NCI-H2107 (cell line): ENCODE measurements around the gene COL4A3.
"Not testable (repeated sequence)": the region's sequence is repeated elsewhere in the genome, so short reads cannot be mapped to it uniquely, and the experiment has no call there.

Source experiments
- DNase-seq: peaks from one replicate; lab custom pipeline; 2025; lab: John Stamatoyannopoulos, UW

COL4A3 gene

DNA sequence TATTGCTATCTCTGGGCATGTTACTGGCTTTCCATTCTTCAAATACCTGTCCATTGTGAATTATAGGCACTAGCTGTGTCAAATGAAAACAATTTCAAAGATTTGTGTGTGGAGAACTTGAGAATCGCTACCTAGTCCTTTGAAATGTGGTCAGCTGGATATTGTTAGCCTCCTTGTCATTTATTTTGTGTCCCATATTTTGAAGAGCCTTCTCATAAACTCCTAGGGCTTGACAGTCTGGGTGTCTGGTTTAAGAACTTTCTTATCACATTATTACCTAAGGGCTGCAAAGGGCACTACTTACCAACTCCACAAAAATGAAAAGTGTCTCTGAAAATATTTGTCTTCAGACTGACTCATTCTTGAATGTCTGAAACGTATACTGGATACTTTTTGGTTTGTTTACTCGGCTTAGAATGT lies 50.2 kb downstream of the COL4A3 start:
- no peak for DNase-seq

DNA sequence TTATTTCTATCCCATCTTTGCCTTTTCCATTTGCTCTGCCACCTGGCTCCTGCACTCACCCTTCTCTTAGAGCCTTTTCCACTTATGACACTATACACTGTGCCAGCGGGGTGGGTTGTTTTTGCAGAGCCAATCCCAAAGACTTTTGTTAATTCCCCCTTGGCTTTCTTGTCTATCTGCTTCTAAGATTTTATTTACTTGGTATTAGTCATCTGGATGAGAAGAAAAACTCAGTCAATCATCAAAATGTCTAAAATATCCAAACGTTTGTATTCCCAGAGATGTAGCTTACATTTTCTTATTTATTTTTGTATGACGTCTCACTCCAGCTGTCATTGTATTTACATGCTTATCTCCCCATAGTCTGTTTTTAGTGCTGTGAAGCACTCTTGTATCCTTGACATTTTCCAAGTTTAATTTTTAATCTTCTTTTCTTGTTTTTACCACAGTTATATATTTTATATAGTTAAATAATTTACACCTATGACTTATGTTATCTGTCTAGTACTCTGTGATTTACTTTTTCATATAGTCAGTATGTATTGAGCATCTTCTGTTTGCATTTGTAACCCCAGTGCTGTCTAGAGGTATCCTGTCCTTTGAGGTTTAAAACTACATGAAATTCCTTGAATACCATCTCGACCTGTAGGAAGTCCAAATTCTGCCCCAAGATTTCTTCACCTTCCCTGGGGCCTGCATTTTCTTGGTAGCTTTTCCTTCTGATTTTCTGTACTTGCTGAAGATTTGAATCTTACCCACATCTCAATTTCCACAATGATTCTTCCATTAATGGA lies 55.1 kb downstream of the COL4A3 start:
- no peak for DNase-seq

DNA sequence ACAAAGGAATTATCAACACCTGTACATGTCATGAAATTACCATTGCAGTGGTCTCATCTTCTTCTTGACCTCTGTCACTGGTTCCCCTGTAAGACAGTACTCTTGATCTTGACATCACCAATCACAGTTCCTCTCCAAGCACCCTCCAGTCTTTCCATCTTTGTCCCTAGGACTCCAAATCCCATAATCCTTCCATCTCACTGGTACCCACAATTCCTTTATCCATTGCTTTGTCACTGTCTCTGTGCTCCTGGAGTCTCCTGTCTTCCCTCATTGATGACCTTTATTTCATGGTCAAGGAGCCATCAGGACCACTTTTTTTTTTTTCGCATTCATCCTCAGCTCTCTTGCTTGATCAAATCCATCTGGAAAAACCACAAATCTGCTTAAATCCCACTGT lies 56.7 kb downstream of the COL4A3 start:
- no peak for DNase-seq

DNA sequence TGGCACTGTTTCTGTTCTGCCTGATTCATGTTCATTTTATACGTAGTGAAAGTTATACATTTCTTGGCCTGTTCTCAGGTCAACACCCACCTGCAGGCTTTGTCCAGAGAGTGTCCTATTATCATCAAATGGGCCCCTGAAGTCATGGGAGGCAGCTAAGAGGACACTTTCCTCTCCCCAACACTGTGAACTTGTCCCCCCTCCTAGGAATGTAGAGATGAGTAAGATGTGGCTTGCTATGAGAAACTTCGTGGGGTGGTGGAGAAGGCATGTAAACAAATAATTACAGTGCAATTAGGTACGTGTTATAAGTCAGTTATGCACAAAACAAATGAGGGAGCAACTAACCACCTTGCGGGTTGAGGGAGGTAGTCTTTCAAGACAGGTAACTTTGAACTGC lies 57.9 kb downstream of the COL4A3 start:
- DNase-seq, result no peak

DNA sequence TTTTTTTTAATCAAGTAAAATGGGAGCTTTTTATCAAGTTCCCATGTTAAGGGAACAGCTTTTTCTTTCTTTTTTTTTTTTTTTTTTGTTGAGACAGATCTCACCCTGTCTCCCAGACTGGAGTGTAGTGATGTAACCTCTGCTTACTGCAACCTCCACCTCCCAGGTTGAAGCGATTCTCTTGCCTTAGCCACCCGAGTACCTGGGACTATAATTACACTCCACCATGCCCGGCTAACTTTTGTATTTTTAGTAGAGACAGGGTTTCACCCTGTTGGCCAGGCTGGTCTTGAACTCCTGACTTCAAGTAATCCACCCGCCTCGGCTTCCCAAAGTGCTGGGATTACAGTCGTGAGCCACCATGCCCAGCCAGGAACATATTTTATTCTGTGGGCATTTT lies 61.2 kb downstream of the COL4A3 start:
- DNase-seq, result not testable (repeated sequence)

DNA sequence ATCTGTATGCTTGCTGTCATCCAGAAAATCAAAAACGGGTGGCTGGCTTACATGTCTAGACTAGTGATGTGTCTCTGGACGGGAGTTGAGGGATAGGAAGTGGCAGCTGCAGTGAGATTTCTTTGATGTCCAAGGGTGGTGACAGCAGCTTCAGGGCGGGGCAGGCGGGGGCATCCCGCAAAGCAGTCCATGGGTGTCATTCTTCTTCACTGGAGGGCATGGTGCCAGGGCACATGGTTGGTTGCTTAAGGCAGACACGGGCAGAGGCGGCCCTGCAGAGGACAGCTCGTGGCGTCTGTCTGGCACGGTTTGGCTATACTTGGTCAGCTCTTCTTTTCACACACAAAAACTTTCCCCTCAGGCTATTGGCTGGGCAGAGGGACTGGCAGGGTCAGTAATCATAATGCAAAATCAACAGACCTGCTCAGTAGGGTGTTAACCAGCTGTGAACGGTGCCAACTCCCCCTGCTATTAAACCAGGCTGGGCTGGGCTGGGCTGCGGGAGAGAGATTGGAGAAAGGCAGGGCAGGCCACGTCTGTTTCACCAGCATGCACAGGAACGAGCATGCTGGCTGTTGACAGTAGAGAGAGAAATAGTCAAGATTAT lies 63.7 kb downstream of the COL4A3 start:
- DNase-seq, result no peak

DNA sequence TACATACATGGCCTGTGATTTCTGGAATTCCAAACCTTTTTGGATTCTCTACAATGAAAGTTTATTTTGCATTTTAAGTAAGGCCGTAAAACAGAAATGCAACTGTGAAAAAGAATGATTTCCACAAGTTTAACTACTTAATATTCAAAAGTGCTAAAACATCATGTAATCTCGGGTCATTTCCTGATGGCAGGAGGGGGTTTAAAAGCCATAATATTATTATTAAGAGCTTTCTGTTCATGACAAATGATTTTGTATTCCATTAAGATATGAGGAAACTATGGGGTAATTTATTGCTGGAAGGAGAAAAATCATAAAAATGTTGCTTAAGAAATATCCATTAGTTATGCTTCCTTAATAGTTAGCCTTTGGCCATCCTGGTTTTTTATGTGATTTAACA lies 65.7 kb downstream of the COL4A3 start:
- no peak for DNase-seq

DNA sequence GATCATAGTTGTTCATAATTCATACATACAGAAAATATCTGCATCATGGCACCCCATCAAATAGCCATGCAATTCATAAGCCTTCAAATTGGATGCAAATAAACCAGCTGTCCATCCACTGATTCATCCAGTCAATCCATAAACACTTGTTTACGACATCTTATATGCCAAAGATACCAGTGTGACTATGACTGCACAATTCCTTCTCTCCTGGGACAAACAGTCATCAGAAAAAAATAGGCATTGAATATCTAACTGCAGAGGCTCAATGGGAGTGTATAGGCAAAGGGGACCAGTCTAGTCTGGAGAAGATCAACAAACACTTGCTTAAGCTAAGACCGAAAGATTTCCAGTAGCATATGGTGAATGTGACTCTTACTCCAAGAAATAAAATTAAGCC lies 70.0 kb downstream of the COL4A3 start:
- DNase-seq, result no peak

DNA sequence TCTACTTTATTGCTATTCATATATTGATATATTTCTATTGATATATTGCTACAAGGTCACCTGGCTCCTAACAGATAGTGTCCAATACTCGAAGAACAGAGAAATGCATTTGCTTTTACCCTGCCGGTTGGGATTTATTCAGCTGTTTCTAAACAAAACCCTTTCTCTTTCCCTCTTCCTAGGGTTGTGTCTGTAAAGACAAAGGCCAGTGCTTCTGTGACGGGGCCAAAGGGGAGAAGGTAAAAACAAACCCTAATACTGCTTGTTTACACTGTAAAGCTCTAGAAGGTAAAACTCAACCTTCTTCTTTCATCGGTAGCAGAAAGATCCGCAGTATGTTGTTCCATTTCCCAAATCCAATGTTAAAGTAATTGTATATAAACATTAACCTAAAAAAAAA lies 73.4 kb downstream of the COL4A3 start:
- no peak for DNase-seq

DNA sequence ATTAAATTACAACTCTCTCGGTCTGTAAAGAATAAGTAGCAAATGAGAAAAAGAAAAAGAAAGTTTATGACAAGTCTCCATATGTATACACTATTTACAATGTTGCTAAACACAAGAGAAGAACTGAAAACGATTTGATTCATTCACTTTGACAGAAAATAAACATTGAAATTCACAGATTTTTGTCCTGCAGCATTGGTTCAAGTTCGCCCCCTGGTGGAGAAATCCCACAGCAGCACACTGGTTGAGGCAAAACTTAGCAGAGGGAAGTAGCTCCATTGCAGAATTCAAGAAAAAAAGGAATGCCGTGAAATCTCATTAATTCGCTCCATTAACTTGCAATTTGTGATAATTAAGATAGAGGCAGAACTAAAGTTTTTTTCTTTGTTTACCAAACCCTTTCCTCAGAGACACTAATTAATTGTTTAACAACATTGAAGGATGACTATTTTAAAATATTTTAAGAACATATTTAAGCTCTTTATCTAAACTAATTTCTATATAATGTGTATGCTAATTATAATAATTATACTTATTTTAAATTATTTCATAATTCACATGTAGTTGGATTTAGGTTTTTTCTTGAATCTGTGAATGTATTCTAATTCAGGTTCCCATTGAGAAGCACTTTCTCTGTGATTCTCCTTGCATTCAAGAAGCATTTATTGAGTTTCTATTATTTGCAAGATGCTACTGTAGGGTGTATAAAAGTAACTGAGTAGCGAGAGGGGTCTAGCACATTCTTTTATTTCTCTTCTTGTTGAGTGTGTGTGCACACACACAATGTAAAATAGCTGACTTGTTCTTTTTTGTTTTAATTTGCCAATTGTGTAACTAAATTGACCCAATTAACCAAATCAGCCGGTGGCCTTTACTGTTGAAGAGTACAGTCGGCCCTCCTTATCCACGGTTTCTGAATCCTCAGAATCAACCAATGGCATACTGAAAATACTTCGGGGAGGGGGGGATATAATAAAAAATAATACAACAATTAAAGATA lies 74.1 kb downstream of the COL4A3 start:
- DNase-seq, result no peak

DNA sequence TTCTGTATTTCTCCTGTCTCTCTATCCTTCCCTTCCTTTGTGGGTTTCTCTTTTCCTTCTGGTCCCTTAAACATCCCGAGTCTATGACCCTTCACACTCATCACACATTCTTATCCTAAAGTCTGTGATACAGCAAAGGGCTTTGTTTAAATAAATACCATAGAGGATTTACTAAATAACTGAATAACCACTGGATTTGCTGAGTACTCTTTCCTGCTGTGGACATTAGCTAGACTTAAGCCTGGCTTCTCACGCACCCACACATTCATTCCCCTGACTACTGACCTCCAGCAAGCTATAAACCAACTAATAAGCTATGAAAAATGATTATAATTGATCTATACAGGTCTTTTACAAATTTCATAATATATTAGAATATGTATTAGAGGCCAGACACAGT lies 76.6 kb downstream of the COL4A3 start:
- no peak for DNase-seq

DNA sequence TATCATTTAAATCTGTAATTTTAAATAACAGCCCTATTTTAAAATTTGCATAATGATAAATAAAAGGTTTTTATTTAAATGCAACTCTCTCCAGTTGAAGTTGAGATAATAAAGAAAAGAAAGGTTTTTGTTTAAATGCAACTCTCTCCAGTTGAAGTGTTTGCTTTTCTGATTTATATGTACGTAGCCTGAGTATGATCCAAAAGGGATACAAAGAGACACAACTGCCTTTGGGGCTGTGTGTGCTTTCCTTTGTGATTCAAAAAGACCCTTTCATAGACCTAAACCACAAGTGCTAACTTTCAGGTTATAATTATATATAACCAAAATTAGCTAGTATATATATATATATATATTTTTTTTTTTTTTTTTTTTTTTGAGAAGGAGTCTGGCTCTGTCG lies 84.5 kb downstream of the COL4A3 start:
- DNase-seq, result no peak

DNA sequence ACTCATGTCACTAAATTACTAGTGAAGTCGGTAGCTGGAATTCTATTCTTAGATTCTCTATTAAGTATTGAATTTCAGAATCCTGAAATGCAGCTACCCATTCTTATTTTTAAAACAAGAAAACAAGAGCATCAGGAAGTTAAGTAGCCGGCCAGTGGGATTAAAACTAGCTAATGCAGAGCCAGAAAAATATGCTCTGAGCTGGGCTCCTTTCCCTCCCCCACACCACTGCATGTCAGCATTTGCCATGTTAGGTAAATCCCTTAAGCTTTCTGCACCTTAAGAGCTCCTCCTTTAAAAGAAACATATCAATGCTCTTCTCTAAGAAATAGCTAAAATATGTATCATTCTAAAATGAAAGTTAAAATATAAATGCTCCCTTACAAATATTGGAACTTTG lies 88.4 kb downstream of the COL4A3 start:
- no peak for DNase-seq

DNA sequence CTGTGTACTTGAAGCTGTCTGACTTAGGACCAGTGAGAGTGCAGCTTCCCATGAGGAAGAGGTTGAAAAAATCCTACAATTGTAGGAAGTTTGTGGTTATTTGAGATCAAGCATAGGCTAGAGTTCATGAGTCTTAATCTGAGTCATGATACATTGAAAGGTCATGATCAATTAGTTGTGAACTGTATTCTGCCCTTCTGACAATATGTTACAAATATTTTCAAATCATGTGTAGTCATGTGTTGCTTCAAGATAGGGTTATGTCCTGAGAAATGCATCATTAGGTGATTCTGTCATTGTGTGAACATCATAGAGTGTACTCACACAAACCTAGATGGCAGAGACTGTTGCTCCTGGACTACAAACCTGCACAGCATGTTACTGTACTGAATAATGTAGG lies 92.2 kb downstream of the COL4A3 start:
- DNase-seq, result no peak

DNA sequence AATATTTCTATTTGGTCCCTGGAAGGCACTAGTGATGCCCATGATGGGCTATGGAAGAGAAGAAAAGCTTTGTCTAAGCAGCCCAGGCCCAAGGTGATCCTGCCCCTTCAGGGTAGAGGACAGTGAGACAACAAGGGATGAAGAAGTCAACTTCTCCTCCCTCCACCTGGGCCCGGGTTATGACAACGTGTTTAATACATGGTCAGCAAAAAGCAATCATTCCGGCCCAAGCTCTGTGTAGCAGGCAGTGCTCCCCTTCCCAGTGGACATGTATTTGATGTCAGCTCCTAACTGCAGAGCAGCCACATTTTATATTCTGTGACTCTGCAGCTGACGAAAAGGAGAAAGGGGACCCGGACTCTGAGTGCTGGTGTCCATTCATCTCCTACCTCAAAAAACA lies 93.4 kb downstream of the COL4A3 start:
- no peak for DNase-seq

DNA sequence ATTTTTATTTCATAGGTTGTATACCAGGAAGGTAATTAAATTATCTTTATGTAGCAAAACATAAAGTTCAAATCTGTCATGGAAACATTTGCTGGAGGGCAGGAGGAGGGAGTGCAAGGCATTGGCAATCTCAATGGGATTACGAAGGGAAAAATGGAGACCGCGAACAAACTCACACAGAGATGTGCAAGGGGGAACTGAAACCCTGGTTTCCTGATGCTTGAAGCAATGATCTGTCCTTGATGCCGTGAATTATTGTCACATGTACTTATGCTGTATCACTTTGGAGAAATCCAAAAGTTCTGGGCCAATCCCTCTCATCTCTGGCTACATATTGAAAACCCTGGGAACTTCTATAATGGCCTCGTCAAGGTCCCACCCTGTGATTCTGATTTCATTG lies 95.6 kb downstream of the COL4A3 start:
- DNase-seq, result no peak

DNA sequence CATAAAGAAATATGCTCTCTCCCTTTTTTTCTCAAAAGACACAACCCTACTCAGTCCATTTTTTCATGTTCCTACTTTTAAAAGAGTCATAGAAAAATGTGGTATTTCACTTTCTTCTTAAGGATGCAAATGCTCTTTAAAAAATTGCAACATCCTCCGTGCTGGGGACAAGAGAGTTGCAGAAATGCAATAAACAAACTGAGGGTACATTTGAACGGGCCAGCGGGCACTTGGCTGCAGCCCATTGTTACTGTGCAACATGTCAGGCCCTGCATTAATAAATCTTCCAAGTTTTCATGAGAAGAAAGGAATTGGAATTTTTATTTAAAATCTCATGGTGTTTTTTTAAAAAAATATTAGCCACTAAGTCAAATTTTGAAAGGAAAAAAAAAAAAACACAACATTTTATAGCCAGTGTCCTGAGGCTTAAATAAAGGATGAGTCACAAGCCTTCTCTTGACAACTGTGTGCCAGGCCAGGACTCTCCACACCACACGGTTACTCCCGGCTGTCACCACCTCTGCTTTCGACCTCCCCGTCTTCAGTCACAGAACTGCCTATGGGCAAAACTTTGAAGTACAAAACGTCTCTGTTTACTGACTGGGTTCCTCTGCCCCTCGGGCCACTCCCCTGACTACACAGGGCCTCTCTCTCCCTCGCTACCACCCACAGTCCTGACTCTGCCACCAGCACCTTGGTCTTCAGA lies 103.1 kb downstream of the COL4A3 start:
- no peak for DNase-seq

DNA sequence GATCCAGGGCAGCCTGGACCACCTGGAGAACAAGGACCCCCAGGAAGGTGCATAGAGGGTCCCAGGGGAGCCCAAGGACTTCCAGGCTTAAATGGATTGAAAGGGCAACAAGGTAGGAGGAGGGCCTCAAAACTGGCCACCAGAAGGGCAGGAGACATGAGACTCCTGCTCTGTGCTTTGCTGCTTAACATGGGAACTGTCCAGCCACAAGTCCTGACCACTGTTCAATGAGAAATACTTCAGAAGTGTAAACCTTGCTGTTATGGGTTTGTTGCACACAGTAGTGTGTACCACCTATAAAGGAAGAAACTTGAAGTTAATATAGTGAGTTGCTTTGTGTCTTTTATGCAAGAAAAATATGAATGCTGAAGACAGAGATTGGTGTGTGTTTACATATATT lies 116.5 kb downstream of the COL4A3 start:
- DNase-seq, result no peak

DNA sequence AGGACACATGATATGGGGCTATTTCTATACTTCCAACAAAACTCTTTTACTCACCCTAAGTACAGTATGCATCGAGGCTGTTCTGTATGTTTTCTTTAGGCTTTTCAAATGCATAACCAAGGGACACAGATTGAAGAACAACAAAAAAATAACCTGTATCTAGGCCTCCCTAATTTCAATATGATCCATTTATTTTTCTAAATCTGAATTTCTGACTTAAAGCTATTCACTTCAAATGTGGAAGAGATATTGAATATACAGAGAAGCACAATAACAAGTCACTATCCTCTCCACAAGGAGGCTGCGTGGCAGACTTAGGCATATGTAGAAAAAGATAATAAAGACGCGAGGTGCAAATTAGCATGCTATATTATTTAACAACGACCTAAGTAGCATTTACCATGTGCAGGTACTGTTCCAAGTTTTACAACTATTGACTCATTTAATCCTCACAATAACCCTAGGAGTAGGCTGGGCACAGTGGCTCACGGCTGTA lies 121.4 kb downstream of the COL4A3 start:
- no peak for DNase-seq

DNA sequence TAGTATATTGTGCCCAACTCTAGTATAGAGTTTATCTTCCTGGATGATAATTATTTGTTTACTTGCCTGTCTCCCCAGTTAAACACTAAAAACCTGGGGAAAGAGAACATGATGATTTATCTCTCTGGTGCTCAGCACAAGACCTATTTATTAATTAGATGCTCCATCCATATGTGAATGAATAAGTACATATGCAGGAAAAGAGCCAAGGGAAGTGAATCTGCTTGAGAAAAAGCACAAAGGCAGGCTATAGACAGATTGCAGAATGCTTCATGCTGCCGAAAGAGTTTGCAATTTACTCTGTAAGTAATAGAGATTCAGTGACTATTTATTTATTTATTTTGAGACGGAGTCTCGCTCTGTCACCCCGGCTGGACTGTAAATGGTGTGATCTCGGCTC lies 123.3 kb downstream of the COL4A3 start:
- no peak for DNase-seq

DNA sequence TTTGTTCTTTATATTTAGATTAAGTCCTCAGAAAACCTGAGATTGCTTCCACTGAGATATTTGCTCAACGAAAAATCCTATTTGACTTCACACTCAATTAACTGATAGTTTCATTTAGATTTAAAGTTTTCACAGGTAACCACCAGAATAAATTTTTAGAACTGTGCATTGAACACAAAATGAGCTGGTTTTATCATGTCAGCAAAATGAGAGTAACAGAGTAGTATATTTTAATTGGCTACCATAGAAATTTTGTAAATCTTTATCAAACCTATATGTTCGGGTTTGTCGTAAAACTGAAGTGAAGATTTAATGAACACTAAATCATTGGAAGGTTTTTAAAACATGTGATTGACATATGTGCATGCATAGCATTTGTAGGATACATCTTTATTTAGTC lies 127.9 kb downstream of the COL4A3 start:
- no peak for DNase-seq

DNA sequence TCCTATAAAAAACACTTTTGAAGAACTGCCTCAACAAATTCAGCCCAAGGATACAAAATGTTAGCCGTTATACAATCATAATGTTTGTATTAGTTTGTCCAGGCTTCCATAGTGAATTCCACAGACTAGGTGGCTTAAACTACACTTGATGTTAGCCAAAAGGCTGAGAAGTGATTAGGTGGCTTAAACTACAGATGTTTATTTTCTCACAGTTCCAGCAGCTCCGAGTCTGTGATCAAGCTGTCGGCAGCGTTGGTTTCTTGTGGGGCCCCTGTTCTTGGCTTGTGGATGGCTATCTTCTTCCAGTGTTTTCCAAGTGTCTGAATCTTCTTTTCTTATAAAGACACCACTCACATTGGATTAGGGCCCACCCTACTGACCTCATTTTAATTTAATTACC lies 129.1 kb downstream of the COL4A3 start:
- DNase-seq, result no peak
